Measurements from ENCODE around the gene TIMM17B. TPM values are rescaled to one million over a fixed set of nuclear protein-coding genes. Genes with fewer than 3 reads are reported as not detected.

The TIMM17B gene
- polyA plus RNA-seq, 2 of the 4 experiments (the other 2 are of a cell fraction), result 68.9 to 76.9 TPM

GRCh38 chrX:48924270-48924669 lies 26.7 kb upstream of the TIMM17B start:
- DNase-seq (ENCODE audit: low read depth in 1 of 2, low spot score in 1 of 2) (no peak), FAIRE-seq (no peak), ATAC-seq (no peak)
- ChIA-PET POLR2A (no interaction called here), CTCF (no interaction called here)
- Histone ChIP-seq H3K4me2 (no peak overlapping the region), H3K4me3 (no peak overlapping the region), H3K27ac (no peak overlapping the region), H3K9me3 (no peaks in the 10 kb centered on the region), H3K4me1 (0 out of 3 replicates have a peak, but pooled peaks cover 2% of the 10 kb centered on the region)
- 99% methylated on average over 5 of the region's 5 CpGs for WGBS (ENCODE audit: missing lambda C conversion rate)
- TF ChIP-seq CHD4 (IDR thresholded peaks at IDR 0.05; ENCODE audit: borderline replicate concordance), result no peak
- TF ChIP-seq ZSCAN20 (CRISPR knock-in tag; IDR thresholded peaks at IDR 0.05), result no peak
- no peak for TF ChIP-seq HDAC2 (IDR thresholded peaks at IDR 0.05)
- TF ChIP-seq CBX2 (IDR thresholded peaks at IDR 0.05; ENCODE audit: borderline replicate concordance, low read depth), result no peak
- no peak for TF ChIP-seq NR3C1 (IDR thresholded peaks at IDR 0.05)
- no peak for TF ChIP-seq CTCF (IDR thresholded peaks at IDR 0.05)
- no peak for TF ChIP-seq HEYL (CRISPR knock-in tag; IDR thresholded peaks at IDR 0.05)

GRCh38 chrX:48923771-48924170 lies 26.2 kb upstream of the TIMM17B start:
- Histone ChIP-seq H3K27ac (no peak overlapping the region), H3K9me3 (no peaks in the 10 kb centered on the region), H3K4me2 (no peak overlapping the region), H3K4me1 (0 out of 3 replicates have a peak, but pooled peaks cover 4% of the 10 kb centered on the region), H3K4me3 (no peak overlapping the region)
- ChIA-PET CTCF (no interaction called here), POLR2A (no interaction called here)
- FAIRE-seq (no peak), DNase-seq (ENCODE audit: low read depth in 1 of 2, low spot score in 1 of 2) (no peak), ATAC-seq (no peak)
- TF ChIP-seq CHD4 (IDR thresholded peaks at IDR 0.05; ENCODE audit: borderline replicate concordance) (no peak), KDM1A (IDR thresholded peaks at IDR 0.05; ENCODE audit: low read depth) (no peak), MAFK (IDR thresholded peaks at IDR 0.05; ENCODE audit: partially characterized antibody) (no peak), EHMT2 (IDR thresholded peaks at IDR 0.05; ENCODE audit: low read depth) (no peak), ZFP36 (IDR thresholded peaks at IDR 0.05; ENCODE audit: borderline replicate concordance, partially characterized antibody) (no peak), ZSCAN20 (CRISPR knock-in tag; IDR thresholded peaks at IDR 0.05) (no peak), CBX8 (IDR thresholded peaks at IDR 0.05) (no peak), PHF8 (IDR thresholded peaks at IDR 0.05; ENCODE audit: borderline replicate concordance, low read depth) (no peak), HES2 (IDR thresholded peaks at IDR 0.05) (no peak), REST (IDR thresholded peaks at IDR 0.05) (no peak), ATOH8 (CRISPR knock-in tag; IDR thresholded peaks at IDR 0.05; ENCODE audit: low read depth) (no peak), PBX3 (IDR thresholded peaks at IDR 0.05) (no peak), CBX2 (IDR thresholded peaks at IDR 0.05; ENCODE audit: borderline replicate concordance, low read depth) (no peak), FOSB (CRISPR knock-in tag; IDR thresholded peaks at IDR 0.05) (no peak), USF2 (IDR thresholded peaks at IDR 0.05) (no peak), HEYL (CRISPR knock-in tag; IDR thresholded peaks at IDR 0.05) (no peak), JUN (IDR thresholded peaks at IDR 0.05) (no peak), EP300 (IDR thresholded peaks at IDR 0.05) (no peak), RARB (CRISPR knock-in tag; IDR thresholded peaks at IDR 0.05) (no peak)
- WGBS (ENCODE audit: missing lambda C conversion rate), result 90% methylated on average over 6 of the region's 13 CpGs

Measured in A549 (cell line).